EH (cell line): ENCODE measurements around the gene HS3ST6.
"Not testable (repeated sequence)": the region's sequence is repeated elsewhere in the genome, so short reads cannot be mapped to it uniquely, and the experiment has no call there.

Experiments
- DNase-seq: peaks from one replicate; pipeline ENCODE4 v3.0.0-alpha.2; 2015; ENCODE audit warnings: low read depth

Gene HS3ST6

GRCh38 chr16:1946495-1947368 lies 28.5 kb upstream of the HS3ST6 start:
- DNase-seq, result no peak

DNA sequence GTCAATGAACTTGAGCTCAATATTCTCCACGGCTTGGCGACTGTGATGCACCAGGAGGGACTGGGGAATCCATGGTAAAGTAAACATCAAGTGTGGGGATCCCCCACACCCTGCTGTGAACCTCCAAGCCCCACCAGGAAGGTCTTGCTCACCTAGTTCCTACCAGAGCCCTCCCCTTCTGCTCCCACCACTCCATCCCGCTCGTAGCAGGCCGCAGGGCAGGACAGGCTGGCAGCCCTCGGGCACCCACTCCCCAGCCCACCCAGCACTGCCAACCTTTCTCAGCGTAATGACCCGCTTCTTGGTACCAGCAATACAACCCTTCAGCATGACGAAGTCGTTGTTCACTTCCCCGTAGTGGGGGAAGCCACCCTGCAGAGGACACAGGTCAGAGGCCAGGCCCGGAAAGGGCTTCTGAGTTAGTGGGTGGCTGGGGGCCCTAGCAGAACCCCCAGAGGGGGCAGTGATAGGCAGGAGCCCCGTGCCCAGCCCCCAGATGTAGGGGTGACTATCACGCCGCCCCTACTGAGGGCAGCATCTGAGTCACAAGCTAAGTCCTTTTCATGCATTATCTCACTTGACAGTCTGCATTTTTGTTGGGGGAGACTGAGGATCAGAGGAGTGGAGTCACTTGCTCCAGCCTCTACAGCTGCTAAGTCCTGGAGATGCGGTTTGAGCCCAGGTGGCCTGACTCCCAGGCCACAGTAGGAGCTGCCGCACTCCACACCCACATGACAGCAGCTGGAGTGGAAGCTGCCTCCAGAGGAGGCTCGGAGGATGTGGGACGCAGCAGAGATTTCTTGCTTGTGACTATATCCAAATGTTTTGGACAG lies 27.6 kb upstream of the HS3ST6 start:
- no peak for DNase-seq

- no peak for DNase-seq
Measured at GRCh38 chr16:1944612-1945199, 26.5 kb upstream of the HS3ST6 start.

GRCh38 chr16:1942810-1943726 lies 24.9 kb upstream of the HS3ST6 start, which contains the start of gene MSRB1:
TSS of gene MSRB1 (minus strand) at chr16:1943199. CDS start at chr16:1943156, 43 bp downstream.
- peak; percentile 99 for DNase-seq

DNA sequence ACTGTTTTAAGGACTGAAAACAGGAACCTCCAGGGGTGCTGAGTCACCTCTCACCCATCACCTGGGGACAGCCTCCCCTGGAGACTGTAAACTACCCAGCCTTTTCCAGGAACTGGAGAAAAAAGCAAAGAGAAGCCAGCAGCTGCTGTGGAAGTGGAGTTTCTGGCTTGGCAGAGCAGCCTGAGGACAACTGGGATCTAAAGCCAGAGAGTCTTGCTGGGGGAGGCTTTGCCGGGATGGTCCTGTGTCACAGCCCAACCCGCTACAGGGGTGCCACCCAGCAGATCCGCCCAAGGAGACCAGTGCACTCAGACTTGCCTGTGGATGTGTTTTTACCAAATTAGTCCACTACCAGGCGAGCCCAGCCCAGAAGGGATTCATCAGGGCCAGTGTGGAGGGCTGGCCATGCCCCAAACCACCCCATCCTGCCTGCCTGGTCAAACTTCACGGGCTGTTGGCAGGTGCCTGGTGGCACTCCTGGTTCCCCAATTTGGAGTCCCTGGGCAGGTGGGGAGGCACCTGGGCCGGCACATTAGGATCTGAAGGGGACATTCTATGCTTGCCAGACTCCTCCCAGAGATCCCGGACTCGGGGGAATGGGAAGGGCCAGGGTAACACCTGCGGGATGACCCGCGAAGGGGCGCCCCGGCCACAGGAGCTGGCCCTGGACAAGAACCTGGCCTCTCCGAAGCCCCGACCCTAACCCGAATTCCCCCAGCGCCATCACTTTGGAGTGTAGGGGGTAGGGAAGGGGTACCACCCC lies 24.0 kb upstream of the HS3ST6 start:
- peak; percentile 54 for DNase-seq

DNA sequence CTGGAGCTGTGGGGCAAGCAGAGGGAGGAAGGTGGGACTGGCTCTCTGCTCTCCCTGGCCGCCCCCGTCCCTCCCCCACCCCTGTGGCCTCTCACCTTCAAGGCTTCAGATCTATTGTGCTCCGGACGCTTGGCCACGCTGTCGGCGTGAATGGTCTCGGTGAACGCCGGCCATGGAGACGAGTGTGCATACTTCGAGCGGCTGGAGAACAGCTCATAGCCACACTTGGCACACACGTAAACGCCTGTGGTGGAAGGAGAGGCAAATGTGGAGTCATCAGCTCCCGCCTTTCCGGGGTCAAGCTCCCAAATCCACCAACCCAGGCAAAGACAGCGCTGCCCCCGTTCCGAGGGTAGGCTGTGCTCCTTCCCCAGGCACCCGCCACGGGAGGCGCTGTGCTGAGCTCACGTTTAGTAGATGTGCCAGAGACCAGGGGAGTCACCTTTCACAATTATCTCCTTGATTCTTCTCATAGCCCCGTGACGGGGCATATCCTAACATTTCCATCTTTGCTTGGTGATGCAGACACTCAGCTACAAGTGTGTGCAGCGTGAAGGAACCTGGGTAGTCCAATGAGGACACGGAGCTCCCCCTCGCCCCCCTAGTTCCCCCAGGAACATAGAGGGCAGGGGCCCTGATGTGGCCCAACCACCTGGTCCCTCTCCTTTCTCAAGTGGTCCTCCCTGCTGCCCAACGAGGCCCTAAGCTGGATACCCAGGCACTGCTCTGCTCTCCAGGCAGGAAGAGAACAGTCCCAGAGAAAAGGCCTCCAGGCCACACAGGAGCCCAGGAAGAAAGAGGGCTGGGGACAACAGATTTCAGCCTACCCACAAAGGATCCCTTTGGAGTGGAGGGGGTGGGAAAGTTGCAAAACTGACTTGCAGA lies 23.2 kb upstream of the HS3ST6 start:
- no peak for DNase-seq

- DNase-seq, result no peak
Measured at GRCh38 chr16:1940273-1941161, 22.3 kb upstream of the HS3ST6 start.

- not testable (repeated sequence) for DNase-seq
Measured at GRCh38 chr16:1939833-1940232, 21.6 kb upstream of the HS3ST6 start.

DNA sequence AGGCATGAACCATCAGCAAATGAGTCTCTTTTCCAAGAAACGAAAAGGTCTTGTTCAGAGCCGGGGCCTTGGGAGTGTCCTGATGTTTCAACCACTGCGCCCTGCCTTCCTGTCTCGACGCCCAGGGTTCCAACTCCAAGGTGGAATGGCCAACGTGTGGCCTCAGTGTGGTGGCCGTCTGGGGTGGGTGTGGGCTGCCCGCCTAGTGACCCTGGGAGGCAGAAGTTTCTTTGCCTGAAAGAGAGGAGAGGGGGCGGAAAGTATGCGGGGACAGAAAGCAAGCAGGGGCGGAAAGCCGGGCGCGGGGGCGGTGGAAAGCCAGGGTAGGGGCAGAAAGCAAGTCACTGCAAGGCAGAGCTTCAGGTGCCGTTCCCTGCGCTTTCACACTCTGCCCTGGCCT lies 20.7 kb upstream of the HS3ST6 start:
- DNase-seq, result no peak

DNA sequence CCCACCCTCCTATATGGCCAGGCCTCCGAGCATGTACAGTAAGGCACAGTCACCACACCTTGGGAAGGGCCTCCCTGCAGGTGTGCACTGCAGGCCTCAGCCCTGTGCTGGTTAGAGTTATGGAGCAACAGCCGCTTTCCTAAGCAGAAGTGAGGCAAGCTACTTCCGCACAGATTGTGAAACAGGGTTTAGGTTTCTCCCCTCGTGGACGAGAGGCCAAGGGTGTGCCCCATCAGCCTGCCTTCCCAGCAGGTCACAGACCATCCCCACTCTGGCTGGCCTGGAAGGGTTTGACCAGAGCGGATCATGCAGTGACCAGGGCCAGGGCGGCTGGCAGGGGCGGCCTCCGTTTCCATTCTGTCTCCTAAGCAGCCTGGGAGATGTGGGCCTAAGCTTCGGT lies 20.1 kb upstream of the HS3ST6 start:
- no peak for DNase-seq

DNA sequence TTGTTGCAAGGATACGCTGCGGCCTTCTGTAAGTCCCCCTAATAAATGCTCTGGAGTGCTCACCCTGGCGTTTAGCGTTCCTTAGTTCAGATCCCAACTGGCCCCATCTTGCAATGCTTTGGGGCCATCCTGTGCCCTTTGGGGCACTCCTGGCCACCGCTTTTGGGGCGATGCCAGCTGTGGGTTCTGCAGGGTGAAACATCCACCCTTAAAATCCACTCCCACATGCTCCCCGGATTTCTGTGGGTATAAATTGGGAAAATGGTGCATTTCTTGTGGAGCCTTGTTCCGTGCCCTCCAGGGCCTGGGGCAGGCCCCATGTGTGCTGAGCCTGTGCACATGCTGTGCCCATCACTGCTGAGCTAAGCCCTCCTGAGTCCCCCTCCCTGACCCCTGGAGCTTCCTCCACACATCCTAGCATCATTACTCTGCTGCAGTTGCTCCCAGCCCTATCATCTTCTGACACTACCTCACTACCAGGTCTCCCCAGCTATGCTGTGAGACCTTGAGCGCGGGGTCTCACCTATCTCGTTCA lies 18.8 kb upstream of the HS3ST6 start:
- no peak for DNase-seq

GRCh38 chr16:1933097-1933661 lies 15.0 kb upstream of the HS3ST6 start:
- no peak for DNase-seq

GRCh38 chr16:1932050-1933028 lies 14.1 kb upstream of the HS3ST6 start:
- peak; percentile 24 for DNase-seq

DNA sequence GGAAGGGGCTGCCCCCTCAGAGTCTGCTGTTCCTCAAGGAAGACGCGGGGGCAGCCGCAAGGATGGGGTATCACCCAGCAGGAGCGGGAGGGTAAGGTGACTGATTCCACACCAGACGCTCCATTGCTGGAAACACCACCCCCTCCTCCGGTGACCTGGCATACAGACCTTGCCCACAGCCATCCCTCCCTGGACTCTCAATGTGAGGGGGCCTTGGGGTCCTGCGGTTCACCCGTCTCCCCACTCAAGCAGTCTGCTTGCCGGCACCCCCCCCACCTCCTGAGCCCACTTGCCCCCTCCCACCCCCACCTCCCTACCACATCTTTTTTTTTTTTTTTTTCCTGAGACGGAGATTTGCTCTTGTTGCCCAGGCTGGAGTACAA lies 12.1 kb upstream of the HS3ST6 start:
- DNase-seq, result no peak

DNA sequence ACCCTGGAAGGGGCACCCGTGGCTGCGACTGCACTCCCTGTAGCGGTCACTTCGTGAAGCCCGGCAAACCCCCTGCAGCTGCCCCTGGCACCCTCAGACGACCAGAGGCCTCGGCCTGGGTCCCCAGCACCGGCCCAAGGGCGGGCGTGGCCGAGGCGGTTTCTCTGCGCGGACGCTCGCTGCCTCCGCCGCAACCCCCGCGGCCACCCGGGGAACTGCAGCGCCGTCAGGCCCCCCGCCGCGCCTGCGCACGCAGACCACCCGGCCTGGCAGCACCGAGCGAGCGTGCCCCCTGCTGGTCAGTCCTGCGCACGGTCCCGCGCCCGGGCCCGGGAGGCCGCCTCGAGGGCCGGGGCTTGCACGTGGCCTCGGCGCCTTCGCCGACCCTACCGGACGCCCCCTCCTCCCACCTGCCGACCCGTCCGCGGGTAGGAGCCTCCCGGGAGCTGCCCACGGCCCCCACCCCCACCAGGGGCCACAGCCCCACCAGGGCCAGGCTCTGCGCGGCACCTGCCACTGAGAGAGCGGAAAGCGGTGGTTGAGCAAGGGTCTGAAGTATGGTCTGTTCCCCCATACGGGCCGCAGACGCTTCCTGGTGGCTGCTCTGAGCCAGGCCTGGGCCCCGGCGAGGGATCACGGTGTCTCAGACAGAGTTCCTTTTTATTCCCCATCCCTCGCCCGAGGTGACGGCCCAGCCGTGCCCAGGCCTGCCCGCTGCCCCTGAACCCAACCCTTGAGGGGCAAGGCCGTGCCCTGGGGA lies 11.5 kb upstream of the HS3ST6 start:
- DNase-seq, result peak; percentile 80

GRCh38 chr16:1929105-1929504 lies 10.9 kb upstream of the HS3ST6 start:
- peak; percentile 46 for DNase-seq
